HG02610 (cell line): ENCODE data around the gene ITPKC.
"Not testable (repeated sequence)": the region's sequence is repeated elsewhere in the genome, so short reads cannot be mapped to it uniquely, and the experiment has no call there.

Experiments
- ATAC-seq: cut with Tn5 transposase; IDR thresholded peaks from one replicate; pipeline ENCODE4 v1.9.1; 2021; ENCODE audit warnings: mild to moderate bottlenecking, moderate library complexity; ENCODE audit not compliant: unreplicated experiment

The ITPKC gene

GRCh38 chr19:40759352-40759751, 42.4 kb downstream of the ITPKC start:
- ATAC-seq, result no peak

DNA sequence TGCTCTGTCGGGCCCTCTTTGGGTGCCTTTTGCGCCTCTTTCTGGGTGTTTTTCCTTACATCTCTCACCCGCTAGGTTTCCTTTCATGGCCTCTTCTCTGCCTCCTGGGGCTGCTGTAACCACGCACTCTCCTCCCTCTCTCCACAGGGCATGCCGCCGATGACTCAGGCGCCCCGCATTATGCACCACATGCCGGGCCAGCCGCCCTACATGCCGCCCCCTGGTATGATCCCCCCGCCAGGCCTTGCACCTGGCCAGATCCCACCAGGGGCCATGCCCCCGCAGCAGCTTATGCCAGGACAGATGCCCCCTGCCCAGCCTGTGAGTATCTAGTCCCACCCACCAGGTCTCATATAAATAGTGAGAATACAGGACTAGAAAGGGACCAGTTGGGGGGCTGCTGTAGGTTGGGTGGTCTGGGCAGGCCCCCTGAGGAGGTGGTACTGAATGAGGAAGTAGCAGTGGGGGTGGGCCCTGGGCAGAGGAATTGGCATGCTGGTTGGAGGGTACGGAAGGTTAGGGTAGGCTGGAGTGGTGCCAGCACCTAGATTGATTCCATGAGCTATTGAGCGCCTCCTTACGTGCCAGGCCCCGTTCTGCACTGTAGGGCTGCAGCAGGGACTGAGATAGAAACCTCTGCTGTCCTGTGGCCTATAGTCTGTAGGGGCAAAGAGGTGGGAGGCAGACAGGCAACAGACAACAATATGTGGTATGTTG, 46.0 kb downstream of the ITPKC start:
- no peak for ATAC-seq

- no peak for ATAC-seq
These were observed 46.6 kb downstream of the ITPKC start for GRCh38 chr19:40763526-40763925.

GRCh38 chr19:40763963-40764362, 47.1 kb downstream of the ITPKC start:
- no peak for ATAC-seq

DNA sequence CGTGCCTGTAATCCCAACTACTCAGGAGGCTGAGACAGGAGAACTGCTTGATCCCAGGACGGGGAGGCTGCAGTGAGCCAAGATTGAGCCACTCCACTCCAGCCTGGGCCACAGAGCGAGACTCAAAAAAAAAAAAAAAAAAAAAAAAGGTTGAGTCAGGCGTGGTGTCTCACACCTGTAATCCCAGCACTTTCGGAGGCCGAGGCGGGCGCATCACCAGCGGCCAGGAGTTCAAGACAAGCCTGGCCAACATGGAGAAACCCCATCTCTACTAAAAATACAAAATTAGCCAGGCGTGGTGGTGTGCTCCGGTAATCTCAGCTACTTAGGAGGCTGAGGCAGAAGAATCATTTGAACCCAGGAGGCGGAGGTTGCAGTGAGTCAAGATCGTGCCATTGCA, 49.5 kb downstream of the ITPKC start:
- ATAC-seq, result not testable (repeated sequence)

DNA sequence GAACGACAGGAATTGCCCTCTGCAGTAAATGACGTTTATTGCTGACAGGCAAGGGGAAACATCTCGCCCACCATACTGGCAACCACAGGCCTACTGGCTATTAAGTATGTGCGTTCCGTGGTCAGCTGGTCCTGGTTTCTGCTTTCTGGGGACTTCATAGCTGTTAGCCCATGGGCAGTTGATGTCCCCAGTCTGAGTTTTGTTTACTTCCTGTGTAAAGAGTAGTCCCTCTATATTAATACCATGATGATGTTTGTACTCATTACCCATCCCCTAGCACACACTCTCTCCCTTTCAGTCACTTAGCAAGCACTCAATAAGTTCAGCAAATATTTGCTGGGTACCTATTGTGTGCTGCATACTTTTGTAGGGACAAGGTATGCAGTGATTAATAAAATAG, 52.0 kb downstream of the ITPKC start:
- no peak for ATAC-seq

GRCh38 chr19:40771101-40771862, 54.4 kb downstream of the ITPKC start:
- ATAC-seq, result not testable (repeated sequence)

DNA sequence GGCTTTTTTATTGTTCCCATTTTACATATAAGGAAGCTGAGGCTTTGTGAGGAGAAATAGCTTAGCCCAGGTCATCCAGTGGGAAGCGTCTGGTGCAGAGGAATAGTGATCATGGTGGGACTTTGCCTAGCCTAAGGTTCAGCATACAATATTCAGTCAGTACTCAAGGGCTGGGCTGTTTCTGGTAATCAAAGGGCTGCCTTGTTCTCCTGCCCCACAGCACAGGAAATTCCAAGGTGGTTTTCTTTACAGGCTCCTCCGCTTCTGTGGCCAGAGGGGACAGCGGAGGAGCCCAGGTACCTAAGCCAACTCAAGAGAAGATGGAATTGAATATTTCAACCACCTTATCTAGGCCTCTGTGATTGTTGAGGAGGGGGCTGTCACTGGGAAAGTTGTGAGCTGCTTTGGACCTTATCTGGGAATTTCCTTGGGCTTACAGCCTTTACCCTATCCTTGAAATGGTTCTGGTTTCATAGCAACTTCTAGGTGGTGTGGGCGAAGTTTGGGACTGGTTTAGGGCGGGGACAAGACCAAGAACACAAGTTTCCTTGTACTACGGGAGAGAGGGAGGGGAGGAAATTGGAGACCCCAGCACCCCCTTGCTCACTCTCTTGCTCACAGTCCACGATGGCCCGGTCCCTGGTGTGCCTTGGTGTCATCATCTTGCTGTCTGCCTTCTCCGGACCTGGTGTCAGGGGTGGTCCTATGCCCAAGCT, 58.2 kb downstream of the ITPKC start, which contains the start of gene MIA:
Gene MIA (plus strand): TSS at position 606 of the 716 bp plus-strand sequence. CDS start 22 bp downstream, at position 628.
- ATAC-seq, result no peak

GRCh38 chr19:40775632-40776022, 58.7 kb downstream of the ITPKC start:
- no peak for ATAC-seq

GRCh38 chr19:40776364-40776763, 59.5 kb downstream of the ITPKC start:
- ATAC-seq, result no peak

GRCh38 chr19:40776932-40777644, 60.2 kb downstream of the ITPKC start:
- ATAC-seq, result peak; percentile 58

DNA sequence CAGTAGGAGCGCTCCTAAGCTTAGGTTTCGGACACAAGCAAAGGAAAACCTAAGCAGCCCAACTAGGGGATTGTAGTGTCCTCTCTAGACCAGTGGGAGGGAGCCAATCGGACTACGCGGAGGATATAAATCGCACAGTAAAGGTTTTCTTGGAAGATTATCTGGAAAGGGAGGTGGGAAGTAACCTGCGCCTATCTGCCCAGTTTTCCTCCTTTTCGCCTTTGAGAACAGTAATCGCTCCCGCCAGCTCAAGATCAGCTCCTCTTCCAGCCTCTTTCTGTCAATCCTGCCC, 60.7 kb downstream of the ITPKC start:
- ATAC-seq, result no peak

- peak; percentile 52 for ATAC-seq
These were observed 61.2 kb downstream of the ITPKC start, which contains the start of gene RAB4B for GRCh38 chr19:40777937-40778705. RAB4B (plus strand) TSS chr19:40778247; CDS start chr19:40778376, 129 bp downstream.

- no peak for ATAC-seq
These were observed 61.9 kb downstream of the ITPKC start for GRCh38 chr19:40778706-40779284.

DNA sequence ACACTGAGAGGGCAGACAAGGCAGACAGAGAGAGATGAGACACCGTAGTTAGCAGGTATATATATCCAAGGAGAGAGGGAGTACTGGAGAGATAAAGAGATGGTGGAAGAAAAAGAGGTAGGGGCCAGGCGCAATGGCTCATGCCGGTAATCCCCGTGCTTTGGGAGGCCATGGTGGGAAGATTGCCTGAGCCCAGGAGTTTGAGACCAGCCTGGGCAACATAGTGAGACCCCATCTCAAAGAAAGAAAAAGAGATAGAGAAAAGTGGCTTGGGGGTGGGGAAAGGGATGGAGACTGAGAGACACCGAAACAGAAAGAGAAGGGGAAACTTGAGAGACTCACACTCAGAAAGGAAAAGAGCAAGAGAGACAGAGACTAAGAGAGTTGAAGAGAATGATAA, 63.7 kb downstream of the ITPKC start:
- ATAC-seq, result no peak

- ATAC-seq, result no peak
These were observed 64.2 kb downstream of the ITPKC start for GRCh38 chr19:40781140-40781539.

DNA sequence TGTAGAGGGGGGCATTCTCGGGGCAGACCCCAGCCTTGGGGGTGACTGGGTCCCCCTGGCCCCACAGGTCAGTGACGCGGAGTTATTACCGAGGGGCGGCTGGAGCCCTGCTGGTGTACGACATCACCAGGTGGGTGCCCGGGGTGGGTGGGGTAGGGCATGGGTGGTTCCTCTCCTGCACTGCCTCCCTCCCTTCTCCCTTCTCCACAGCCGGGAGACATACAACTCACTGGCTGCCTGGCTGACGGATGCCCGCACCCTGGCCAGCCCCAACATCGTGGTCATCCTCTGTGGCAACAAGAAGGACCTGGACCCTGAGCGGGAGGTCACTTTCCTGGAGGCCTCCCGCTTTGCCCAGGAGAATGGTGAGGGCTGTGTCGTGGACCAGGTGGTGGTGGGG, 66.8 kb downstream of the ITPKC start:
- no peak for ATAC-seq

- ATAC-seq, result not testable (repeated sequence)
These were observed 67.2 kb downstream of the ITPKC start for GRCh38 chr19:40784146-40784545.

GRCh38 chr19:40785526-40785925, 68.6 kb downstream of the ITPKC start:
- ATAC-seq, result no peak
